Activated CD4-positive, alpha-beta T cell treated with anti-CD3 and anti-CD28 coated beads, Interleukin-2, Interleukin-4, amounts not matched to agents 100 ng/mL and 50 ng/mL, durations not matched to agents 16 hours and 8 hours (primary cell): ENCODE measurements around the gene NAP1L4.
"Not testable (repeated sequence)": the region's sequence is repeated elsewhere in the genome, so short reads cannot be mapped to it uniquely, and the experiment has no call there.

Experiments used
- DNase-seq: peaks from one replicate; pipeline ENCODE4 v3.0.0-alpha.2; 2020; ENCODE audit warnings: low spot score

NAP1L4 gene

DNA sequence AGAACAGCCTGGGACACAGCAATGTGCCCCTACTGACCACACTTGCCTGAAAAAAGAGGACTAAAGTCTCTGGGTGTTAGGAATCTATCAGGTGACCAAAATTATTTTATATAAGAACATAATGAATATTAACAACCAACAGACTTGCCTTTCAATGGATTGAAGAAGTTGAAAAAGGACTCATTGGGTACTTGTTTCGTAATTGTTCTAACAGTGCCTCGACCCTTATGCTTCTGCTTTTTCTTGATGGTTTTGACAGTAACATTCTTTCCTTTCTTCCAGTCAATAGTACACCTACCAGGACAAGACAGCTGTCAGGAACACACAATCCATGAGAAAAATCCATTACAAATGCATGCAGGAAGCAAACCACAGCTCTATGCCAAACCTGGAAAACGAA lies 33.9 kb downstream of the NAP1L4 start:
- DNase-seq: no peak

DNA sequence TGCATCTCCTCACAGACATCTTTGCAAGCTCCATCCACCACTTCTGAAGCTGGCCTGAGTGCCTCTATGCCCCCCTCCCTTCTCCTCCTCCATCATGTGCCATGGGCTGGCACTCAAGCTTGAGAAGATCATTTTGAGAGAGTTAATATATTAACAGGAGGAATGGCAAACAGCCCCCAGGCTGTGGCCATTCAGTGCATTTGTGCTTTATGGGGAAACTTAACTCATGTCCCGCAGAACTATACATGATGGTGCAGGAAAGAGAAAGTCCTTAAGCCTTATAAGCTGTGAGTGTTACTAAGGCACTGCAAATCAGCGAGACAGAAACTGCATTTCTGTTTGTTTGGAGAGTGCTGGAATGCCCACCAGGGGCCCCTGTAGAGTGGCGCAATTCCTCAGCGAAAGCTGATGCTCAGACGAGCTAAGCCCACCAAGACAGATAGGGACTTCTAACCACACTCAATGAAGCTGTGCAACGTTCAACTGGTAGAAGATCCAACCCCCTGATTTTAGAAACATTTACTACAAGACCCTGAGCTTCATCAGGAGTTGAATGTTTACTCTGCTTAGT lies 36.1 kb downstream of the NAP1L4 start:
- no peak for DNase-seq

DNA sequence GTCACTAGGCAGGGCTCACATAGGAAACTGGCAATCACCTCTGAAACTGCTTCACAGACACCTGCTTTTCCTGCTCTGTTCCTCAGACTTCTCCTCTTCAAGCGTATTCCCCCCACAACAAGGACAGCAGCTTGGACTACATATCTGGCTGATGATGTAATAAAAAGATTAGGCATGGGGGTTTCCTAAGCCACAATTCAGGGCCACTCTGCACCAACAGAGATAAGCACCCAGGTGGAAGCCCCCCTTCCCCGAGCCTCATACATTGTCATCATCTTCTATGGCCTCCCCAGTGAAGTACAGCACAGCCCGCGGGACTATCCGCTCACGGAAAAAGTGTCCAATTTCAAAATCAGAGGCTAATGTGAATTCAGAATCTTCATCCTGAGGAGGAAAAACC lies 37.9 kb downstream of the NAP1L4 start:
- DNase-seq: no peak

DNA sequence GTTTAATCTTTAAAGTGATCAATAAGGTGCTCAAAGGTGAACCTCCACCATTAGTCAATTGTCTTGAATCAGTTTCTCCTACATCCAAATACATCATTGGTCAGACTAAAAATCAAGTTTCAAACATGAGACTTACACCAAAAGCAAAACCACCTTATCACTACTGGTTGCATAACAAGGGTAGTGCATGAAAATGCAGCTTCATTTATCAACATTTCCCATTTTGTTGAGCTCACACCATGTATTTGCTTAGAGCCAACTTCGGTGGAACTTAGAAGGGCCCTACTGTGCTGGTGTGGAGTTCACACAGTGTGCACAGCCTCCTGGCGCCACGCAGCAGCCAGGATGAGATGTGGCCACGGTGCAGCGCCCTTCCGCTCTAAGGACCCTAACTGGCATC lies 39.8 kb downstream of the NAP1L4 start:
- DNase-seq: no peak

DNA sequence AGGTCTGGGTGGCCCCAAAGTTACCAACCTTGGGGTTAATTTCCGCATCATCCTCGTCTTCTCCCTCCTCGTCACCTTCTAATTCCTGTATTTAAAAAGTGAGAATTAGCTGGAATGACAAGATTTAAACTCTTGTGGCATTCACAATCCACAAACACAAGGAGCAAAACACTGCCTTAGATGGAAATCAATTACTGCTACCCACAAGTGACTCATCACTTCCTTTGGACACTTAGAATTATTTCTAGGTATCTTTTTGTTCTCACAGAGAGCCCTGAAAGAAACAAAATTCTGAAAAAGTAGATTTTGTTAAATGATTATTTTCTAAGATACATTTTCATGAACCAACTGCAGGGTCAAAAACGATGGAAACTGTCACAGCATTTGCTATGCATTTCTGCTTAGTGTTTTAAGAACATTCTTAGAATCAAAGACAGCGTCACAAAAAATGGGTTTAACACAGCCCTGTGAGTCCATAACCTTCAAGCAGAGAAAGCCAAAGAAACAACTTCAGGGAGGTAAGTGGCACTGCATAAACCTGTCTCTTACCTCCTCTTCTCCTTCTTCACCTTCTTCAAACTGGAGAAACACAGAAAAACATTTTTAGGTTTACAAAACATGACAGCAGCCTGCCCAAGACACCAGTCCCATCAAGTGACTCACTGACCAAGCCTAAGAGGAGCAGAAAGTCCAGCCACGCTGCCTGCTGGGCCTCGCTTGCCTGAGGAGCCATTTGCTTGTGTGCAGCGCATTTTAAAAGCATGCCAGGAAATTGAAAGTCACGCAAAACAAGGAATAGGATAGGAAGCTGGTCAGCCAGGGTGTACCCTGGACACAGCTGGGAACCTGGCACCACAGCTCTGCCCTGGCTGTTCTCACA lies 40.7 kb downstream of the NAP1L4 start:
- no peak for DNase-seq

DNA sequence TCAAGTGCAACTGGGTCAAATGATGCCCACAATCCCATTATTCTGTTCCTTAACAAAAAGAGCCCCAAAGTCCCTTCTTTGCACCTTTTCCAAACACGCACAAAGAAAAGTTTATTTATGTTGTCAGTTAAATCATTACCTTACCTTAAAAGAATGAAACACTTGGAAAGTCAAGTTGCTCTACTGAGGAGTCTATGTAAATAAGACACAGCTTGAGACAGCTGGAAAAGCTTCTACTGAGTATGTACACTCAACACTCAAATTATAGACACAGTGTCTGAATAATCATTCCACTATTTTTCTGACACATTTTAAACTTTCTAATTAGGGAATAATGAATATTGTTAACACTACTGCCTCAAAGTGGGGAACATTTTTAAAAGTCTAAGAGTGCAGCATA lies 41.3 kb downstream of the NAP1L4 start:
- no peak for DNase-seq

DNA sequence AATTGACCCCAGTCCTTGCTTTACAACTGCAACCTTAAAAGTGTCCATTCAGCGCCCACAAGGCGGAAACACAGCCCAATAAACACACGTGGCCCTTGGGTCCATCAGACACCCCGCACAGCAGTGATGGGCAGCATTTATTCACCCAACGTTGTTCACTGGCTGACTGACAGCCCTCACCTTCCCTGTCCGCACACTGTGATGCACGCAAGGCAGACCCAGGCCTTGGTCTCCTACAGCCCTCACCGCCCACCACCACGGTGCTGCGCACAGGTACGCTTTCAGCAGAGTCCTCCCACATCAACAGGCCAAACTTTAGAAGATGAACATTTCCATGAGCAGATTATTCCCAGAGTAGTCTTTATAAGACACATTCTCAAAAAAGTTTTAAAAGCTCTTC lies 42.2 kb downstream of the NAP1L4 start:
- no peak for DNase-seq

DNA sequence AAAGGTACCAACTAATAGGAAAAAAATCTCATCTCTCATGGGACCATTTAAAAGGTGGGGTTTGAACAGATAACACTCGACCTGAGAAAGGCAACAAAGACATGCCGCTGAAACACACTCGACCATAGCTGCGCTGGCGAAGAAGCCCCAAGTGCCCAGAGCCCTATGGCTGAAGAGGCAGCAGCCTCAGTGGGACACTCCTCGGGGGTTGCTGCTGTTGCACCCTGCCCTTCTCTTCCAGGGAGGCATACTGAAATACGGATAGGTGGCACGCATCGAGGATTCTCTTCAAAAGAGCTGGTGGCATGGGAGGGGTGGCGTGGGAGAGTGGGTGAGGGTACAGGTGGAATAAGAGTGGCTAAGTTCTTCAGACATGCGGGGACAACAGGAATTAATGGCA lies 44.4 kb downstream of the NAP1L4 start:
- no peak for DNase-seq

DNA sequence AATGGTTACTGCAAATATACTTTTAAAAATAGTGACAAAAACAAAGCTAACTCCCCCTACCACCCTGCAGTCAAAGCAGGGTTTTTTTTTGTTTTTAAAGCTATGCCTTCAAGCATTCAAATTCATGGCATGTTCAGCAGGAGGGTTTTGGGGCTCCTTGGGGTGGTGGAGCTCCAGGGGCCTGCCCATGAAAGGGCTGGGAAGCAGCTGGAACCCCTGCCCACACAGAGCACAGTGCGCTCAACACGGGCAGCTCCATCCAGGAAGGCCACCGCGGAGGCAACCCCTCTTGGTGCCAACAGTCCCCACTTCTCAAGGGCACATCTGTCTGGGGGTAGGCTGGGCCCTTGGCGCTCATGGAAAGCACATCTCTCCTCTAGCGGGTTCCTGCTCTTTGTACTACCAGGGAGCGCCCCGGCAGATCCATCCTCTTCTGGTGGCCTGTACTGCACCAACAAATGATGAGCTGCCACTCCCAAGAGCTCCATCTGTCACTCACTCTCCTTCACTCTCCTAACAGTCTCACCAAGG lies 46.3 kb downstream of the NAP1L4 start:
- DNase-seq: no peak

DNA sequence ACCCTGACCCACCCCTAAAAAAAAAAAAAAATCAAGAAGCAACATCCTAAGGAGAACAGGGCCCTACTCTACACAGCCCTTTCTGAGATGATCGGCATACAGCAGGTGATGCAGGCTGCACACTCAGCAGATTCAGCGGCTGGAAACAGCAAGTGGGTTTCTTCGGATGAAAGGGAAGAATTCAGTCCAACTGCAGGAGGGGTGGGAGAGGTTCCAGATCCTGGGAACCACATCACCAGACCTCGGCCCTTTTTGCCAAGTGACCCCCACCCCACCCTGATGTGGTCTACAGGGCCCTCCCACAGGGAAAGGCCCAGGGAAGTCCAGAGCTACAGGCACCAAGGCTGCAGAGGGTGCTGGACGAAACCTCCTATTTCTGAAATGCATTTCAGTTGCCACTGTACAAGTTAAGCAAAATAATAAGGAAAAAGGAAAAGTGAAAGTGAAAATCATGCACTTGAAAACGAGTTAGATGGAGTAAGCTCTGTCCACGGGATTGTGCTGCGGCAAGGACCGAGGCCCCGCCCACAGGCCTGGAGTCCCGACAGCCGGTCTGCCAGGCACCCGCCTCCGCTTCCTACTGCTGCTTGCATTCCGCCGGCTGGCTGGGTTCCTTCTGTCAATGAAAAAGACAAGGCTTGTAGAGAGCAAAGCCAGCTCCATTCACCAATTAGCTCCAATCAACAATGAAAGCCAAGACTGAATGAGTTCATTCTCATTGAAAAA lies 46.9 kb downstream of the NAP1L4 start:
- peak; percentile 54 for DNase-seq

DNA sequence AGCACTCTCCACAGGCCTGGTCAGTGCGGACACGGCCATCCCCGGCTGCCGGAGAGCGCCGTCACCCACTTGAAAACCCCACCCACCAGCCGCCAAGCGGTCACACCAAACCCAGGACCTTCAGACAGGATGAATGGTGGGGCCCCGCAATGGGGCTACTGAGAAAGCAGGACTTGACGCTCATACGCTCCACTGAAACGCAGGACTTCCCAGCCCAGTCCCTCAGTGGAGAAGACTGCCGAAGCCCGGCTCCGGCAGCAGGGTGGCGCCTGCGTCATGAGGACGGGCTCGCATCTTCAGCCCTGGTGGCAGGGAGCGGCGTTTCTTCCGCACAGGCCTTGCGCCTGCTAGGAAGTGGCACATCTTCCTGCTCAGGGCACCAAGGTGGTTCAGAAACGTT lies 47.6 kb downstream of the NAP1L4 start:
- no peak for DNase-seq

DNA sequence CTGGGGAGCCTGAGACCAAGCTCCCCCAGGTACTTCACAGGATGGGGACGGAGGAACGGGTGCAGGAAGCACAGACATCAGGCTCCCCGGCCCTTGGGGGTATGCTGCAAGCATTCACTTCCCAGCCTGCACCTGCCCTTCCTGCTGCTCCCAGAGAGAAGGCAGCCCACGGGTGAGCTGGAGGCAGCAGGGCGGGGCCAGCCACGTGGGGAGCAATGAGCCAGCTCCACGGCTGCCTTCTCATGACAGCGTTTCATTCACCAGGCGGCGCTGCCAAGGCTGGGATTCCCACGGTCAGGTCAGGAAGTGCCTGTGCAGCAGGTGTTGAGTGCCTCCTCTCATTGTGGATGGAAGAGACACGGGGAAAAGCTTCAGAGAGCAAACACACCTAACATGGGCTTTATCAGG lies 48.4 kb downstream of the NAP1L4 start:
- no peak for DNase-seq

DNA sequence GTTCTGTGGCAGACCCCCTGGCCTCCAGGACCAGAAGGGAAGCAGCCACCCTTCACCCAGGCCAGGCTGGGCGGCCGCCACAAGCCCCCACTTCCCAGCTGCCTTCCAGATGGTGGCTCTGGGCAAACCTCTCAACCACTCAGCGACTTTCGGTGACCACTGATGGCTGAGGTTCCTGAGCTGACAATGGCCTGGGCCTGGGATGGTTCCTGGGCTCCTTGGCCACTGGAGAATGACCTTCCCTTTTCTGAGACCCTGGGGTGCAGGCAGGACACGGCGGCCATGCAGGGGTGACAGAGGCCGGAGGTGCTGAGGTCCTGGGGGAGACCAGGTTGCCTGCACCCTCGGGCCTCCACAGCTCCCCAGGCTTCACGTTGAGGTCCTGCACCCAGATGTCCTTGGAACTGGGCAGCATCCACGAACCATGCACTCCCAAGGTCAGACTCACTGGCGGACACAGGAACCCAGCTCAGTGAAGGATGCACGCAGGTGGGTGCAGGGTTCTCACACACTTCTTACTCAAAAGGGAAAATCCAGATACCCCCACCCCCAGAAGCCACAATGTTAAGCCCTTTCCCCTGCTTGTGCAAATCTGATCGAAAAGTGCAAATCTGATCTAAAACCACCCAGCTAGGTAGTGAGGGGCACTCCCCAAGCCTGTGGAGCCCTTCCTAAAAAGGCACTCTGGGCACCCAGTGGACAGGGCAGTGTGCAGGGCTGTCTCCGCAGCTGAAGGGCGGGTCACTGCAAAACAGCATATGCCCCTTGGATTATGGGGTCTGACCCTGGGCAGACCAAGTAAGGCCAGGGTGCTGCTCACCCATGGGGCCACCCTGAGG lies 49.0 kb downstream of the NAP1L4 start:
- no peak for DNase-seq

DNA sequence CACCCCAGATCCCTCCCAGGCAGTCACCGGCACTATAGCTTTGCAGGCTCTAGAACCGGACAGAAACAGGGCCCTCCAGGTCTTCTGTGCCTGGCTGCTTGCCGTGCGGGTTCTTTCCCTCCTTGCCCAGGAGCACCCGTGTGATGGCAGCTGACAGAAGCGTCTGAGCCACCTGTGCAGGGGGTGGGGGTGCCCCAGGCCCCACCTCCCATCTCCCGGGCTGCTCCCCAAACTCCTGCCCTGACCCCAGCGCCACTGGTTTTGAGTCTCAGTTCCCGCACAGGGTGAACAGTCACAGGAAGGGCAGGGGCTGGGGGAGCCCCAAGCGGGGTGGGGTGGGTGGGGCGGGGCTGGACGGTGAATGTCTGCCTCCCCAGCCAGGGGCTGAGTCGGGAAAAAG lies 49.7 kb downstream of the NAP1L4 start:
- no peak for DNase-seq

DNA sequence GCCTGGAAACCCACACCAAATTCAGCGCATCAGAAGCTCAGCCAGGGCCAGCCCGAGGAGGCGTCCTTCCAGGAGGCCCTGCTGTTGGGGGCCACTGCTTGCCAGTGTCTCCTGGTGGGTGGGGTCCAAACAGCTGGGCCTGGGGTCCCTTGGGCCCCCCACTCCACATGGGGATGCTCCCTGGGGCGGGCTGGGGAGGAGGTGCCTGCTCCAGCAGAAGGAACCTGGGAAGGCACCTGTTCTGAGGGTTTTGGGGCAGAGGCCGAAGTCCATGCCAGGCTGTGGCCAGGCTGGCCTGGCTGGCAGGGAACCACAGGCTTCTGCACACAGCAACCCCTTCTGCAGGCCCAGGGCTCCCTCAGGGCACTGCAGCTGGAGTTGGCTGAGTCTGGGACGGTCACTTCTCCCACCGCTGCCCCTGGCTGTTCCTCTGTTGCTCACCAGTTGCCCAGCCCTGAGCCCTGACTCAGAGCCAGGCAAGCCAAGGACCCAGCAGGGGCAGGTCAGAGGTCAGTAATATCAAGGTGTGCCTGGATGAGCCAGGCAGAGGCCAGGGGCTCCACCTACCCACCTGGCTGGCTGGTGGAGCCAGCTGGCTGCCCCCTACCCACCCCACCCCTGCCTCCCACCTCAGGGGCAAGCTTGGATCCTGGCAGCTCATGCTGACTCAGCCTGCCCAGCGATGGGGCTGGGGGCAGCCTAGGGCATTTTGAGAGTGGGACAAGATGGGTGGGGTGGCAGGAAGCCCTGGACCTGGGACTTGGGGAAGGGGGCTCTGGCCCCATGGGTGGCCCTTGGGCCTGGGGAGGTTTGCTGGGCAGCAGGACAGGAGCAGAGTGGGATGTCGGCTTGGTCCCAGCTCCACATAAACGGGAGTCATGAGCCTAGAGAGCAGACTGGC lies 51.0 kb downstream of the NAP1L4 start:
- DNase-seq: no peak

DNA sequence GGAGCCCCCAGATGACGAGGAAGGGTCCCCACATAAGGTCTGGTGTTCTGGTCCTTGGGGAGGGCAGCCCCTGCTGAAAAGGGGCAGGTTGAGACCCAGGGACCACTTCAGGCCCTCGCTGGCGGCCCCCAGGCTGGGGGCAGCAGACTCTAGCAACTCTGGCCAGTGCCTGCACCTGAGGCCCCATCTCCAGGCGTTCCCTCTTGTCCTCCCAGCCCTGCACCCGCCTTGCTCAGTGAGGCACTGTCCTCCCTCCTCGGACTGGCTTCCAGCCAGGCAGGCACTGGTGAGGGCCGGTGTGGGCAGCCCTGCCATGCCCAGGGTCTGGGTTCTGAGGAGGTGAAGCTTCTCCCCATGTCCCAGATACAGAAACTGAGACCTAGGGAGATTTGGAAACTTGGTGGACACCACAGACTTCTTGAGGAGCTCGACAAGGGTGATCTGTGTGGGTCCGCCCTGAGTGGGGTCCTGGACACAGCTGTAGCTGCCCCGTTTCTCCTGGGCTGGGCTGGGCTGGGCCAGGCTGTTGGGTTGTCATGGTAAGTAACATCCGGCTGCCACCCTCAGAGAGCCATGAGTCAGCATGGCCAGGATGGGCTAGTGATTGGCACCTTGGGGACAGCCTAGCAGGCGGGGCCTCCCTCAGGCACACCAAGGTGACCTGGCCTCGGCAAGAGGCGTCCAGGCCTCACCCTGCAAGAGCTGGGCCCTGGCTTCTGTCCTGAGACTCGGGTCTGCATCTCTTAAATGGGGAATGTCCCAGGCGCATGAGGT lies 51.8 kb downstream of the NAP1L4 start:
- DNase-seq: peak; percentile 47

DNA sequence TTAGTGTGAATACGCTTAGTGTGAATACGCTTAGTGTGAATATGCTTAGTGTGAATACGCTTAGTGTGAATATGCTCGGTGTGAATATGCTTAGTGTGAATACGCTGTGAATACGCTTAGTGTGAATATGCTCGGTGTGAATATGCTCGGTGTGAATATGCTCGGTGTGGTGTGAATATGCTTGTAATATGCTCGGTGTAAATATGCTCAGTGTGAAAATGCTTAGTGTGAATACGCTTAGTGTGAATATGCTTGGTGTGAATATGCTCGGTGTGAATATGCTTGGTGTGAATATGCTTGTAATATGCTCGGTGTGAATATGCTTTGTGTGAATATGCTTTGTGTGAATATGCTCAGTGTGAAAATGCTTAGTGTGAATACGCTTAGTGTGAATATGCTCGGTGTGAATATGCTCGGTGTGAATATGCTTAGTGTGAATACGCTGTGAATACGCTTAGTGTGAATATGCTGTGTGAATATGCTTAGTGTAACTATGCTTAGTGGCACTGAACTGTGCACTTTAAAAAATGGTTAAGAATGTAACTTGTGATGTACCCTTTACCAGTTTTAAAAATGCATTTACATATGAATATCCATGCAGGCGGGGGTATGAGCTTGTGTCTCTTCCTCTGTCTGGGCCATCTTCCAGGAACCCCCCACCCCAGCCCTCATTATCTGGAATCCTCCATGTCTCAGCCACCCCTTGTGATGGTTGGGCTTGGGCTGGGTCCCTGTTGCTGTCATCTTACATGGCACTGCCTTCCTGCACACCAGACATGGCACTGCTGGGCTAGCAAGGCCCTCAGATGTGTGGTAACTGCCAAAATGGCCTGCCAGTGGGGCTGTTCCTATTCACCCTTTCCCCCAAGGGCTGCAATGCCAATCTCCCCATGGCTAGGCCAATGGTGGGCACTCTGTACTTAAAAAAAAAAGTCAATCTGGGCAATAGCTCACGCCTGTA lies 53.4 kb downstream of the NAP1L4 start:
- DNase-seq: not testable (repeated sequence)

DNA sequence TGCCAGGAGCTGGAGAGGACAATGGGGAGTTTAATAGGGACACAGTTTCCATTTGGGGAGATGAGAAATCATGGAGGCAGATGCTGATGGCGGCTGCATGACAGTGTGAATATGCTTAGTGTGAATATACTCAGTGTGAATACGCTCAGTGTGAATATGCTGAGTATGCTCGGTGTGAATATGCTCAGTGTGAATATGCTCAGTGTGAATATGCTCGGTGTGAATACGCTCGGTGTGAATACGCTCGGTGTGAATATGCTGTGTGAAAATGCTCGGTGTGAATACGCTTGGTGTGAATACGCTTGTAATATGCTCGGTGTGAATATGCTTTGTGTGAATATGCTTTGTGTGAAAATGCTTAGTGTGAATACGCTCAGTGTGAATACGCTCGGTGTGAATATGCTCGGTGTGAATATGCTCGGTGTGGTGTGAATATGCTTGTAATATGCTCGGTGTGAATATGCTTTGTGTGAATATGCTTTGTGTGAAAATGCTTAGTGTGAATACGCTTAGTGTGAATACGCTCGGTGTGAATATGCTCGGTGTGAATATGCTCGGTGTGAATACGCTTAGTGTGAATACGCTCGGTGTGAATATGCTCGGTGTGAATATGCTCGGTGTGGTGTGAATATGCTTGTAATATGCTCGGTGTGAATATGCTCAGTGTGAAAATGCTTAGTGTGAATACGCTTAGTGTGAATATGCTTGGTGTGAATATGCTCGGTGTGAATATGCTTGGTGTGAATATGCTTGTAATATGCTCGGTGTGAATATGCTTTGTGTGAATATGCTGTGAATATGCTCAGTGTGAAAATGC lies 54.3 kb downstream of the NAP1L4 start:
- not testable (repeated sequence) for DNase-seq
